Stimulated activated naive CD4-positive, alpha-beta T cell (primary cell): ENCODE data around the gene OR1D2.
"Not testable (repeated sequence)": the region's sequence is repeated elsewhere in the genome, so short reads cannot be mapped to it uniquely, and the experiment has no call there.

Experiments used
- DNase-seq, 6 experiments: peaks; one replicate each; lab custom pipeline; 2025; lab: John Stamatoyannopoulos, UW

Gene OR1D2

GRCh38 chr17:3104322-3104721, at the start of gene OR1D2:
Gene OR1D2 (minus strand): TSS chr17:3104422. CDS start chr17:3092996, 11,426 bp downstream.
- no peak for DNase-seq

GRCh38 chr17:3137494-3137893, 33.3 kb upstream of the OR1D2 start:
- DNase-seq, result not testable (repeated sequence)

GRCh38 chr17:3127451-3127850, 23.2 kb upstream of the OR1D2 start, which contains the start of gene OR1G1:
Gene OR1G1 (minus strand): TSS chr17:3127551. CDS start chr17:3127551, 0 bp downstream.
- no peak for DNase-seq

GRCh38 chr17:3073850-3074249, 30.4 kb downstream of the OR1D2 start:
- not testable (repeated sequence) for DNase-seq

GRCh38 chr17:3065192-3065591, 39.0 kb downstream of the OR1D2 start:
- DNase-seq, result not testable (repeated sequence)

- DNase-seq, result not testable (repeated sequence)
These were observed 40.7 kb downstream of the OR1D2 start, which contains the start of gene OR1D5 for GRCh38 chr17:3063507-3063906. Gene OR1D5 (minus strand): TSS chr17:3063607. CDS start chr17:3063607, 0 bp downstream.

GRCh38 chr17:3062824-3063377, 41.3 kb downstream of the OR1D2 start:
- DNase-seq, result not testable (repeated sequence)

GRCh38 chr17:3054868-3055267, 49.4 kb downstream of the OR1D2 start:
- DNase-seq, result not testable (repeated sequence)

GRCh38 chr17:3049705-3050295, 54.4 kb downstream of the OR1D2 start:
- no peak for DNase-seq

GRCh38 chr17:3048727-3049471, 55.3 kb downstream of the OR1D2 start:
- DNase-seq, result peak; percentile 84 to 93 (median 90)

- no peak for DNase-seq
These were observed 57.5 kb downstream of the OR1D2 start for GRCh38 chr17:3046753-3047152.

- DNase-seq, result no peak
These were observed 60.4 kb downstream of the OR1D2 start for GRCh38 chr17:3043737-3044365.

GRCh38 chr17:3040882-3041281, 63.3 kb downstream of the OR1D2 start:
- DNase-seq, result no peak

- DNase-seq, result no peak
These were observed 64.5 kb downstream of the OR1D2 start for GRCh38 chr17:3039736-3040135.

GRCh38 chr17:3038941-3039340, 65.3 kb downstream of the OR1D2 start:
- no peak for DNase-seq
